Activated CD4-positive, alpha-beta T cell treated with anti-CD3 and anti-CD28 coated beads, Interleukin-2, amount 50 U/mL, for 48 hours (primary cell): ENCODE measurements around the gene FANCC.

ENCODE experiments used
- DNase-seq, 2 experiments: peaks; one replicate each; pipeline ENCODE4 v3.0.0-alpha.2; 2020

FANCC gene

GRCh38 chr9:95139126-95139525 lies 178.4 kb downstream of the FANCC start:
- no peak for DNase-seq

DNA sequence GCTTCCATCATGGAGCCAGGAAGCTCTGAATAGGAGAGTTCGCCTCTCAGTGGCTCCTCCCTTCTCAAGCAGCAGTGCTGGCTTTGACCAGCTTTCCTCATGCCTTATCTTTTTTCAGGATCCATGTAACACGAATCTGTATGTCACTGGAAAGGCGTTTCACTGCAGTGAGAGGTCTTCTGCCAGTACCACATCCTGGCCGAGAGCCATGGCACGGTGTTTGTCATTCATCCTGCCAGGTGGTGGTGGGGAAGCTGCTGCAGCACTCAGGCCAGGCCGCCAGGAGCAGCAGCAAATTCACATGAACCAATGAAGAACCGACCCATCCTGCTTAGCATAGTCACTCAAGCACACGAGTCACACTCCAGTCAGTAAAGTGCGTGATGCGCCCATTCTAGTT lies 179.0 kb downstream of the FANCC start:
- DNase-seq = no peak

DNA sequence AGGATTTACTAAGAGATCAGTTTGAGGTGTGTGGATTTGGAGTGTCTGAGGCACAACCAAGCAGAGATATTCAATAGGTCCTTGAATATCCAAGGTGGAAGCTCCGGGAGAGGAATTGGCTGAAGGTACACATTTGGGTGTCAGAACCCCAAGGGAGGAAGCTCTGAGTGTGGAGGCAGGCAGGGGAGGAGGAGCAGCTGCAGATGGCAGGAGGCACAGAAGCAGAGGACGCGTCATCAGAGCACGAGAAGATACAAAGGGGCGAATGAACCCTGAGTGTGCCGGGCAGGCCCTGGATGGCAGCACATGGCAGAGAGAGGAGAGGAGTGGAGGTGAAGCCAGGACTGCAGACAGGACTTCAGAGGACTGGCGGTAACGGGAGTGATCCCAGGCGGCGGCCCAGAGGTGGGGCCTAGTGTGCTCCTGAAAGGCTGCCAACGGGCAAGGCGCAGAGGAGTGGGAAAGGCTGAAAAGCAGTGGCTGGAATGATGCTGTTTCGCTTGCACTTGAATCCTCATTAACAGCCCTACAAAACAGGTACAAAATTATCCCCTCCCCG lies 179.8 kb downstream of the FANCC start:
- no peak for DNase-seq

DNA sequence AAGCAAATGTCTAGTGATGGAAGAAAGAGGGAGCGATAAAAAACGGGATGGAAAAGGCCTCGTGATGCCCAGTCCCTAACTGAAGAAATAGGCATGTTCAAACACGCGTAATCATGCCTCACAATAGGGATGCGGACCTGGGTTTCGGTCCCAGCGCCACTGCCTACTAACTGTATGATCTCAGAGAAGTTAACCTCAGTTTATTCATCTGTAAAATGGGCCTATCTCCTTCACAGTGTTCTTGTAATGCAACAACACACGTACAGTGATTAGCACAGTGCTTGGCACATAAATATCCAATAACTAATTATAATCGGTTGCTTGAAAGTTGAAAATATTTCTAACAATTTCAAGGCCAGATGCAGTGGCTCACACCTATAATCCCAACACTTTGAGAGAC lies 181.8 kb downstream of the FANCC start:
- no peak for DNase-seq

- DNase-seq = no peak
These were observed 183.0 kb downstream of the FANCC start for GRCh38 chr9:95134457-95134881.

GRCh38 chr9:95133325-95133705 lies 184.2 kb downstream of the FANCC start:
- no peak for DNase-seq

DNA sequence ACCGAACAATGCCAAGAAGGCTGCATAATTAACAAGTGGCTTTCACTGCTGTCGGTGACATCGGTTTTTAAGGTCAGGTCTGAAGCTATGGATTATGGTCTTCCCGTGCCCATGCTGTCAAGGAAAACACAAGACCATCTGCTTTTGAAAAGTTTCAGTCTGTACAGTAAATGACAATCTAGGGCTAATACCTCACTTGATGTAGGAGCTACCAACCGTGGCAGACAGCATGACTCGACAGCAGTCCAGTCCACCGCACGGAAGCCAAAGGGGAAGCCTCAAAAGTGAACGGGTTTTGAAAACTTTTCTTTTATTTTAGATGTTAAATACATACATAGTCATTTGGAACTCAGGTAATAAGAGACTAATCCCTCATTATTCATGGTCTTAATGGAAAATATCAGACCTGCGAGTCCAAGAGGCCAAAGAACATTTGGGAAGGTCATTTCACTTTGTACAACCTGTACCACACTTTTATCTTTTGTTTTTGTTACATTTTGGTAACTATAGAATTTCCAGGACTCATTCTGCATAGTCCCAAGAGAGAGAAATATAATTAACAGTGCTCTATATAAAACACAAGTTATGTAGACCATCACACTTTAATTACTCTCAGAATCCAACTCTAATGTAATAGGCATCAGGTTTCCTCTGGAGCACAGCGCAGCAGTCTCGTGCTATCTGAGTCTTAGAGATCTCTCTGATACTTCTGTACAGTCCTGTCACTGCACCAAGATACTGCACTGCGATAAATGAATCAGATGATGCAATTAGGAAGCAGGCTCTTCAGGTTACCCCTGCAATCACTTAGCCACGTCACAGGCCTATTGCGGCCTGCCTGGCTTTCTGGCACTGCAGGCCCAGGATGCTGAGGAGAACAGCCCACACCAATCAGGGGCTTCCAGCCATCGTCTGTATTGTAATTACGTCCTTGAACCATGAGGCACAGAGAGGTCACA lies 184.9 kb downstream of the FANCC start:
- DNase-seq = no peak

GRCh38 chr9:95131023-95131943 lies 186.2 kb downstream of the FANCC start:
- peak; percentile 54 to 64 for DNase-seq

DNA sequence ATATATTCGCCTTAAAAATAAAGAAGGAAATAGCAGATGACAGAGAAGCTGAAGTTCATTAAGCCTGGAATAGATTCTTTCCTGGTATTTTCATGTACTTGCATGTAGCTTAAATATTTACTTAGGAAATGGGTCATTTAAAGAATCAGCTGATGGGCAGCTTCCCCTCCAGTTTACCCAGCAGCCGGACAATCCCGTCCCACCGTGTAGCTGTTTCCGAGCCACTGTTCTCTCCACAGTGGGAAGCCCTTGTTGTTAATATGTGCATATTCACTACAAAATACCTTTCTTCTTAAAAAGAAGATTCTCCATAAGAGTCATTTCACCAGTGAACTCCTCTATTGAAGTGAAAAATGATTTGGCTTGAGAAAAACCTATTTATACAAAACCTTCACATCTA lies 187.0 kb downstream of the FANCC start:
- DNase-seq = no peak

- no peak for DNase-seq
These were observed 187.8 kb downstream of the FANCC start for GRCh38 chr9:95129476-95130291.

GRCh38 chr9:95128177-95128524 lies 189.4 kb downstream of the FANCC start:
- DNase-seq = no peak

DNA sequence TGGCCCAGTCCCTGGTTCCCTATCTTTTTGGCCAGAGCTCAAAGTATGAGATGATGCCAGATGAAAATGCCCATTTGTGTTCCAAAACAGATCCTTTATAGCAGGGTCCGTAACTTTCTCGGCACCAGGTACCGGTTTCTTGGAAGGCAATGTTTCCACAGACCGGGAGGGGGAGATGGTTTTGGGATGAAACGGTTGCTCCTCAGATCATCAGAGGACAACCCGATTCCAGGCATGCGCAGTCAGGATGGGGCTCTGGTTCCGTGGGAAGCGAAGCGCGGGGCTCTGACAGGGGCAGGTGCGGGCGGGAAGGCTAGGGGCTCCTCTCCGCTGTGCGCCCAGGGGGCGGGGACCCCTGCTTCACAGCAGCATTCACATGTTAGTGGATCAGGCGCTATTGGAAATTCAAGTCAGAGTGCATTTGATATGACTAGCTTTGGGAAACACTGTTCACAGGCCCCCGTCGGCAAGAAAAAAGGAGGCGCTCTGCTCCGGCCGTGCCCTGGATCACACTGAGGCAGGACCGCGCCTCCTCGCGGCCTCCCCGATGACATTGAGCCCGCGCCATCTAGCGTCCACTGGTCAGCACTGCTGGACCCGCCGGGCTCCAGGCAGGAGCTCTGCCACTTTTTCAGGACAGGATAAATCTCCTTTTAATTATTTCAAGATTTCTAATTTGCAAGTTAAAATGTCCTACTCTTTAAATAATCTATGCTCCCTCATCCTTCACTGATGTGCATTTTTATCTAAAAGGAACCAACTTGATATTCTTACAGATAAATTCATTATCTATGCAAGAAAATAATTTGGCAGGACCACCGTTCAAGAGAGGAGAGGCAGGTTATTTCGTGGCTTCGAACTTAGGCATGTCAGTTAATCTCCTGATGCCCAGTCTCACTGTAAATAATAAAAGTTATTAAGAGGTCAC lies 190.0 kb downstream of the FANCC start:
- peak; percentile 75 to 82 for DNase-seq

DNA sequence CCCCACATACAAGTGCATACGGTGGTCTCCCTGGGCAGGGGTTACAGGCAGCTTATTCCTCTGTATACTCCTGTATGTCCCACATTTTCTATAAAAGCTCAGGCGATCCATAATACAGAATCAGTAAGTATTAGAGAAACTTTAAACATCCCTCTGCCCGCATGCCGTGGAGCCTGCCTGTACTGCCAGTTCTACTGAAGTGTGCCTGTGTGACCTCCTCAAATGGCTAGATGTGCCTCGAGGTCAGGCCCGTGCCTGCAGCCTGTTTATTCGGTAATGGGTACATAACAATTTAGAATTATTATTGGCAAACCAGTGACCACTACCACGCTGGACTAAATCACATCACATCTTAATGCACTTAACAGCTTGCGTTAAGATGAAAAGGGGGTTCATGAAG lies 190.8 kb downstream of the FANCC start:
- no peak for DNase-seq

- no peak for DNase-seq
These were observed 191.9 kb downstream of the FANCC start for GRCh38 chr9:95125652-95126051.

GRCh38 chr9:95124582-95125367 lies 192.7 kb downstream of the FANCC start:
- DNase-seq = no peak

GRCh38 chr9:95120781-95121370 lies 196.6 kb downstream of the FANCC start:
- DNase-seq = no peak

GRCh38 chr9:95118596-95118995 lies 198.9 kb downstream of the FANCC start:
- DNase-seq = no peak

DNA sequence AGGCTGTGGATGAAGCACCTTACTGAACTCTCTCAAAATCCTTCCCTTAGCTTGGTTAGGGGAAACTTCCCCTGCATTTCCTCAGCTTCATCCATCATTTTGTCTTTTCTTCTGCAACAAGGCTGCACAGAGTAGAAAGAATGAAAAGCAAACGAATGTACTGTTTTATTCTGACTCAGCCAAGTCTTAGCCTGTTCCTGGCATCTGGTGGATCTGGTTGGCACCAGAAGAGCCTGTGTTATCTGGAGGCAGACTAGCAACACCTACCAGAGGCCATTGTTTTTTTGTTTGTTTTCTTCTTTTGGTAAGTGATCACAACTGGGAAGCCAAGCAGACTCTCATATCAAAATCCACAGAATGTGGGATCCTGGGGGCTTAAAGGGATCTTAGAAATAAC lies 200.7 kb downstream of the FANCC start:
- no peak for DNase-seq

- DNase-seq = no peak
These were observed 201.3 kb downstream of the FANCC start for GRCh38 chr9:95116002-95116807.
